Measurements from ENCODE around the gene CELF1. TPM values are rescaled to one million over a fixed set of nuclear protein-coding genes. Genes with fewer than 3 reads are reported as not detected.

CELF1 gene
- total and polyA plus RNA-seq, 2 donors, result 35.2 to 125 TPM

GRCh38 chr11:47431356-47432083, 121.4 kb downstream of the CELF1 start:
- no peaks in the 10 kb centered on the region for H3K4me1 ChIP-seq (ENCODE audit: insufficient read depth)
- H3K27ac ChIP-seq (ENCODE audit: low read depth), result no peak overlapping the region
- DNase-seq (ENCODE audit: extremely low spot score), result no peak
- no peak overlapping the region for H3K4me3 ChIP-seq (ENCODE audit: low read depth, low read length)
- no peaks in the 10 kb centered on the region for H3K36me3 ChIP-seq (ENCODE audit: insufficient read depth)
- 90% methylated on average over 9 of the region's 9 CpGs for WGBS

GRCh38 chr11:47430524-47430923, 122.4 kb downstream of the CELF1 start:
- Histone ChIP-seq H3K4me3 (ENCODE audit: low read depth, low read length) (no peak overlapping the region), H3K27ac (ENCODE audit: low read depth) (no peak overlapping the region), H3K4me1 (ENCODE audit: insufficient read depth) (no peaks in the 10 kb centered on the region), H3K36me3 (ENCODE audit: insufficient read depth) (no peaks in the 10 kb centered on the region)
- 67% methylated on average over 5 of the region's 5 CpGs for WGBS
- no peak for DNase-seq (ENCODE audit: extremely low spot score)

DNA sequence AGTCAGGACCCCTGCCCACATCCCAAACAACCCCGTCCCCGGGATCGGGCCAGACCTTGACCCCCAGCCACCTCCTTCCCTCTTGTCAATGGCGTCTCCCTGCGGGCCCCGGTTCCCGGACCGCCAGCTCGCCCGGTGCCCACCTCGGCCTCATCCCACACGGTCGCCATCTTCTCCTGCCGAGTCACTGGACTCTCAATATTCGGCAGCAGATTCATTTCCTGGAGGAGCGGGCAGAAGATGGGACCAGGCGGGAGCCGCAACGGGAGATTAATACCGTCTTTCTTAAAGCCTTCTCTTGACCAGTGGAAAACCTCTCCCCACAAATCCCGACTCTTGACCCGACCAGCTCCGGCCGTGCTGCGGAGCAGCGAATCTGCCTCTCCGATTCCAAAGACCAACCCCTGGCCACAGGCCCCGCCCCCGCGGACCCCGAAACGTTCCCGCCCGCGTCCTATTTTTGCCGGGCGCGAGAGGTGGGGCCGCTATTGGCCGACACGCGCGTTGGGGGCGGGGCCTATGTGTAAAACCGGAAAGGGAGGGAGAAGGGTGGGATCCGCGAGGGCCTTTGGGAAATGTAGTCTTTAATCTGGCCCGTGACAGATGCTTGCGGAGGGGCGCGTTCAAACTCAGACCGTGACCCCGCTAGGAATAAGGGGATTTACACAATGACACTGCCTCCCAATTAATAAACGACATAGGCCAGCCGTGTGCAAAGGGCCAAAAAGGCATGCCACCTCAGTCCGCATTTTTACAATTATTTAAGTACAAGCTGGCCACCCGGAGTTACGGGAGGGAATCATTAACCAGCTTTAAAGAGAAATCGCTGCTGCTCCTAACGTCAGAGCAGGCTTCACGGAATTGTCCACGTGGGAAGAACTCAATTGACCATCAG, 126.6 kb downstream of the CELF1 start, which contains the start of gene PSMC3:
Gene PSMC3 (minus strand): TSS at position 378 of the 895 bp plus-strand sequence. CDS start 160 bp downstream, at position 218.
- DNase-seq (ENCODE audit: extremely low spot score), result peak; percentile 96
- no peaks in the 10 kb centered on the region for H3K4me1 ChIP-seq (ENCODE audit: insufficient read depth)
- H3K36me3 ChIP-seq (ENCODE audit: insufficient read depth), result no peaks in the 10 kb centered on the region
- H3K4me3 ChIP-seq (ENCODE audit: low read depth, low read length), result peak within 1 kb of the TSS; percentile 75
- WGBS, result under 1% methylated on average over 62 of the region's 62 CpGs
- peak within 1 kb of the TSS; percentile 88 for H3K27ac ChIP-seq (ENCODE audit: low read depth)

GRCh38 chr11:47425611-47426010, 127.3 kb downstream of the CELF1 start:
- Histone ChIP-seq H3K27ac (ENCODE audit: low read depth) (no peak overlapping the region), H3K36me3 (ENCODE audit: insufficient read depth) (no peaks in the 10 kb centered on the region), H3K4me3 (ENCODE audit: low read depth, low read length) (peak overlapping the region; percentile 75), H3K4me1 (ENCODE audit: insufficient read depth) (no peaks in the 10 kb centered on the region)
- WGBS, result under 1% methylated on average over 14 of the region's 14 CpGs
- no peak for DNase-seq (ENCODE audit: extremely low spot score)

DNA sequence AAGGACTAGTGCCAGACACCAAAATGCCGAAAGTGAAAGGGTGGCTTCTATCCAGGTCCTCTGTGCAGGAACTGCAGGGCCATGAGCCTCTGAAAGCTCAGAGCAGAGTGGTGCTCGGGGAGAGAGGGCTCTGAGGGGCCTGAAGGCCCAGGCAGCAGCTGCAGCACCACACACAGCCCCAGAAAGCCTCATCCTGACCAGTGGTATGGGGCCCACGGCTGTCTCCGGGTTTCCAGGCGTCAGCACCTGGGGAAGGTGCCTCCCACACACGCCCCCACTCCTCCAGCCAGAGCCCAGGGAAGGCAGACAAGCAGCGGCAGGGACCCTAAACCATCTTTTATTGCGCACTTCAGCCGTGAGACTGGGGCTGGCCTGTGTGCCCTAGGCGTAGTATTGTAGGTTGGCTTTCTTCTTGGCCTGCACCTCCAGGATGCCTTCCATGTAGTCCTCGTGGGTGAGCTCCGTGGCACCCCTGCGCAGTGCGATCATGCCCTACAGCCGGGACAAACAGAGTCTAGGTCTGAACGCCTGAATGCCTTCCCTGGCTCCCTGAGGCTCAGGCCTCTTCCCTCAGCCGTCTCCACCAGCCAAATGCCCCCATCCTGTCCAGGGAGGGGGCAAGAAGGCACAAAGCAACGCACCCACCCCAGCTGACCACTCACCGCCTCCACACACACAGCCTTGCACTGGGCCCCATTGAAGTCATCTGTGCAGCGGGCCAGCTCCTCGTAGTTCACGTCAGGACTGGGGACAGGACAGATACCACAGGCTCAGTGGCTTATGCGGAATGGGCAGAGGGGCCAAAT, 134.3 kb downstream of the CELF1 start:
- no peak overlapping the region for H3K27ac ChIP-seq (ENCODE audit: low read depth)
- H3K4me1 ChIP-seq (ENCODE audit: insufficient read depth), result peaks cover 3% of the 10 kb centered on the region
- WGBS, result 83% methylated on average over 23 of the region's 23 CpGs
- H3K36me3 ChIP-seq (ENCODE audit: insufficient read depth), result no peaks in the 10 kb centered on the region
- H3K4me3 ChIP-seq (ENCODE audit: low read depth, low read length), result no peak overlapping the region
- no peak for DNase-seq (ENCODE audit: extremely low spot score)

- Histone ChIP-seq H3K27ac (ENCODE audit: low read depth) (no peak overlapping the region), H3K4me3 (ENCODE audit: low read depth, low read length) (no peak overlapping the region), H3K4me1 (ENCODE audit: insufficient read depth) (peaks cover 3% of the 10 kb centered on the region), H3K36me3 (ENCODE audit: insufficient read depth) (no peaks in the 10 kb centered on the region)
- DNase-seq (ENCODE audit: extremely low spot score), result no peak
- 87% methylated on average over 6 of the region's 6 CpGs for WGBS
These were observed 135.2 kb downstream of the CELF1 start for GRCh38 chr11:47417712-47418111.

DNA sequence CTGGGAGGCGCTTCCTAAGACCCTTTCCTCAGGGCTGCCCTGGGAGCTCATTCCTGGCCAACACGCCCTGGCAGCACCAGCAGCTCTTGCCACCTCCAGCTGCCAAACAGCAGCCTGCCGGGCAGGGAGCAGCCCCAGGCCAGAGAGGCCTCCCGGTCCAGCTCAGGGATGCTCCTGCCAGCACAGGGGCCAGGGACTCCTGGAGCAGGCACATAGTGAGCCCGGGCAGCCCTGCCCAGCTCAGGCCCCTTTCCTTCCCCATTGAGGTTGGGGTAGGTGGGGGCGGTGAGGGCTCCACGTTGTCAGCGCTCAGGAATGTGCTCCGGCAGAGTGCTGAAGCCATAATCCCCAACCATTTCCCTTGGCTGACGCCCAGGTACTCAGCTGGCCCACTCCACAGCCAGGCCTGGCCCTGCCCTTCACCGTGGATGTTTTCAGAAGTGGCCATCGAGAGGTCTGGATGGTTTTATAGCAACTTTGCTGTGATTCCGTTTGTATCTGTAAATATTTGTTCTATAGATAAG, 136.9 kb downstream of the CELF1 start:
- H3K27ac ChIP-seq (ENCODE audit: low read depth), result peak overlapping the region; percentile 79
- WGBS, result 12% methylated on average over 13 of the region's 13 CpGs
- H3K4me3 ChIP-seq (ENCODE audit: low read depth, low read length), result no peak overlapping the region
- H3K36me3 ChIP-seq (ENCODE audit: insufficient read depth), result no peaks in the 10 kb centered on the region
- peak; percentile 36 for DNase-seq (ENCODE audit: extremely low spot score)
- peaks cover 3% of the 10 kb centered on the region for H3K4me1 ChIP-seq (ENCODE audit: insufficient read depth)

Small RNAs within 50 kb of the gene (small RNA-seq; reads per million reads assigned to genes)
- not detected for gene RN7SL652P
- gene RNU5E-10P, result not detected

Other genes starting within 250 kb of the CELF1 start
- not detected for gene MYBPC3, start 200.4 kb downstream of the CELF1 start, total RNA-seq
- gene MYBPC3, start 200.4 kb downstream of the CELF1 start, polyA plus RNA-seq, result 0.03 TPM
- 5.2 TPM for gene SPI1, start 174.6 kb downstream of the CELF1 start, total RNA-seq
- gene SPI1, start 174.6 kb downstream of the CELF1 start, polyA plus RNA-seq, result 21.0 TPM
- 30.3 TPM for gene SLC39A13, start 144.5 kb downstream of the CELF1 start, total RNA-seq
- 73.9 TPM for gene SLC39A13, start 144.5 kb downstream of the CELF1 start, polyA plus RNA-seq
- 60.1 TPM for gene PSMC3, start 126.7 kb downstream of the CELF1 start, total RNA-seq
- gene PSMC3, start 126.7 kb downstream of the CELF1 start, polyA plus RNA-seq, result 177 TPM
- gene RAPSN, start 104.0 kb downstream of the CELF1 start, total RNA-seq, result 3.0 TPM
- 0.05 TPM for gene RAPSN, start 104.0 kb downstream of the CELF1 start, polyA plus RNA-seq
- gene PTPMT1, start 12.5 kb upstream of the CELF1 start, total RNA-seq, result 25.1 TPM
- gene PTPMT1, start 12.5 kb upstream of the CELF1 start, polyA plus RNA-seq, result 58.8 TPM
- gene KBTBD4, start 25.8 kb upstream of the CELF1 start, total RNA-seq, result 15.4 TPM
- gene KBTBD4, start 25.8 kb upstream of the CELF1 start, polyA plus RNA-seq, result 24.1 TPM
- gene NDUFS3, start 25.9 kb upstream of the CELF1 start, total RNA-seq, result 40.0 TPM
- gene NDUFS3, start 25.9 kb upstream of the CELF1 start, polyA plus RNA-seq, result 107 TPM
- gene FAM180B, start 33.5 kb upstream of the CELF1 start, total RNA-seq, result 0.32 TPM
- 0.10 TPM for gene FAM180B, start 33.5 kb upstream of the CELF1 start, polyA plus RNA-seq
- 3.5 TPM for gene C1QTNF4, start 41.3 kb upstream of the CELF1 start, total RNA-seq
- 7.1 TPM for gene C1QTNF4, start 41.3 kb upstream of the CELF1 start, polyA plus RNA-seq
- gene MTCH2, start 89.4 kb upstream of the CELF1 start, total RNA-seq, result 47.6 TPM
- 49.5 TPM for gene MTCH2, start 89.4 kb upstream of the CELF1 start, polyA plus RNA-seq
- gene AGBL2, start 162.2 kb upstream of the CELF1 start, total RNA-seq, result 3.5 TPM
- gene AGBL2, start 162.2 kb upstream of the CELF1 start, polyA plus RNA-seq, result 1.6 TPM
- gene FNBP4, start 214.2 kb upstream of the CELF1 start, total RNA-seq, result 218 TPM
- 56.6 TPM for gene FNBP4, start 214.2 kb upstream of the CELF1 start, polyA plus RNA-seq

Measured in urinary bladder (tissue), 4 donors.